ENCODE data around the gene INHBE.
"Not testable (repeated sequence)": the region's sequence is repeated elsewhere in the genome, so short reads cannot be mapped to it uniquely, and the experiment has no call there.

INHBE gene

GRCh38 chr12:57420482-57420881 lies 34.6 kb upstream of the INHBE start:
- TF ChIP-seq CTCF (IDR thresholded peaks at IDR 0.05; ENCODE audit: low read length, missing control alignments), result no peak
- H3K4me3 ChIP-seq (replicated peaks; ENCODE audit: low read depth, low read length), result no peak overlapping the region
- DNase-seq (ENCODE audit: low read depth), result no peak

GRCh38 chr12:57426948-57427347 lies 28.2 kb upstream of the INHBE start:
- DNase-seq (ENCODE audit: low read depth); H3K4me3 ChIP-seq (replicated peaks; ENCODE audit: low read depth, low read length): not testable (repeated sequence)

- H3K4me3 ChIP-seq (replicated peaks; ENCODE audit: low read depth, low read length), result no peak overlapping the region
- no peak for DNase-seq (ENCODE audit: low read depth)
- TF ChIP-seq CTCF (IDR thresholded peaks at IDR 0.05; ENCODE audit: low read length, missing control alignments), result no peak
These were observed 26.1 kb upstream of the INHBE start for GRCh38 chr12:57428965-57429364.

- TF ChIP-seq CTCF (IDR thresholded peaks at IDR 0.05; ENCODE audit: low read length, missing control alignments), result no peak
These were observed 25.5 kb upstream of the INHBE start for GRCh38 chr12:57429473-57430111.

GRCh38 chr12:57430112-57430930 lies 24.8 kb upstream of the INHBE start:
- DNase-seq (ENCODE audit: low read depth), result peak; percentile 33
- no peak for TF ChIP-seq CTCF (IDR thresholded peaks at IDR 0.05; ENCODE audit: low read length, missing control alignments)
- H3K4me3 ChIP-seq (replicated peaks; ENCODE audit: low read depth, low read length), result peak overlapping the region; percentile 75

More at GRCh38 chr12:57429473-57430111, 25.5 kb upstream of the INHBE start:
- H3K4me3 ChIP-seq (replicated peaks; ENCODE audit: low read depth, low read length), result peak overlapping the region; percentile 75
- no peak for DNase-seq (ENCODE audit: low read depth)

GRCh38 chr12:57430931-57431566 lies 24.1 kb upstream of the INHBE start, which contains the start of gene R3HDM2:
TSS of gene R3HDM2 (minus strand) at chr12:57431043. CDS start at chr12:57310428, 120,615 bp downstream.
- DNase-seq (ENCODE audit: low read depth), result peak; percentile 96
- TF ChIP-seq CTCF (IDR thresholded peaks at IDR 0.05; ENCODE audit: low read length, missing control alignments), result no peak
- peak within 1 kb of the TSS; percentile 75 for H3K4me3 ChIP-seq (replicated peaks; ENCODE audit: low read depth, low read length)

- TF ChIP-seq CTCF (IDR thresholded peaks at IDR 0.05; ENCODE audit: low read length, missing control alignments), result no peak
- DNase-seq (ENCODE audit: low read depth), result no peak
- peak overlapping the region; percentile 75 for H3K4me3 ChIP-seq (replicated peaks; ENCODE audit: low read depth, low read length)
These were observed 23.4 kb upstream of the INHBE start for GRCh38 chr12:57431654-57432188.

Measured in fibroblast of pulmonary artery (primary cell).